HG03066 (cell line): Measurements from ENCODE around the gene FAM240B.

Experiments used
- ATAC-seq: cut with Tn5 transposase; IDR thresholded peaks from one replicate; pipeline ENCODE4 v1.9.1; 2021; ENCODE audit warnings: low read depth; ENCODE audit not compliant: unreplicated experiment

Gene FAM240B

GRCh38 chr9:38720083-38720745 lies at the start of gene FAM240B:
Gene FAM240B (minus strand): TSS chr9:38720133. CDS start chr9:38703999, 16,134 bp downstream.
- ATAC-seq = no peak

- ATAC-seq = no peak
These were observed 48.4 kb upstream of the FAM240B start for GRCh38 chr9:38768351-38768761.

GRCh38 chr9:38765101-38765500 lies 45.2 kb upstream of the FAM240B start:
- no peak for ATAC-seq

- no peak for ATAC-seq
These were observed 42.1 kb upstream of the FAM240B start for GRCh38 chr9:38761999-38762398.

- no peak for ATAC-seq
These were observed 41.4 kb upstream of the FAM240B start for GRCh38 chr9:38761339-38761738.

GRCh38 chr9:38756702-38757101 lies 36.8 kb upstream of the FAM240B start:
- no peak for ATAC-seq

- no peak for ATAC-seq
These were observed 28.0 kb upstream of the FAM240B start for GRCh38 chr9:38747941-38748340.

- ATAC-seq = no peak
These were observed 27.1 kb upstream of the FAM240B start for GRCh38 chr9:38747067-38747466.

- ATAC-seq = no peak
These were observed 26.4 kb upstream of the FAM240B start for GRCh38 chr9:38746303-38746702.

GRCh38 chr9:38744484-38744883 lies 24.6 kb upstream of the FAM240B start:
- no peak for ATAC-seq

- no peak for ATAC-seq
These were observed 17.3 kb upstream of the FAM240B start for GRCh38 chr9:38737246-38737645.

GRCh38 chr9:38734831-38735230 lies 14.9 kb upstream of the FAM240B start:
- ATAC-seq = no peak

- ATAC-seq = no peak
These were observed 13.6 kb upstream of the FAM240B start for GRCh38 chr9:38733503-38733902.

GRCh38 chr9:38732885-38733284 lies 13.0 kb upstream of the FAM240B start:
- no peak for ATAC-seq

GRCh38 chr9:38727497-38728001 lies 7.6 kb upstream of the FAM240B start:
- ATAC-seq = no peak

GRCh38 chr9:38724754-38725153 lies 4.8 kb upstream of the FAM240B start:
- ATAC-seq = no peak

GRCh38 chr9:38718148-38718547 lies 1.8 kb downstream of the FAM240B start:
- ATAC-seq = no peak

- ATAC-seq = no peak
These were observed 4.2 kb downstream of the FAM240B start for GRCh38 chr9:38715684-38716083.

GRCh38 chr9:38713426-38713825 lies 6.5 kb downstream of the FAM240B start:
- no peak for ATAC-seq

GRCh38 chr9:38708759-38709158 lies 11.2 kb downstream of the FAM240B start:
- no peak for ATAC-seq

GRCh38 chr9:38707885-38708637 lies 11.9 kb downstream of the FAM240B start:
- no peak for ATAC-seq

- no peak for ATAC-seq
These were observed 13.4 kb downstream of the FAM240B start for GRCh38 chr9:38706493-38706892.
